ENCODE measurements around the gene LIPC.
A peak's percentile ranks its signal among the peaks of the same experiment; 100 is the strongest.

LIPC gene

GRCh38 chr15:58477170-58477569, 45.4 kb downstream of the LIPC start:
- DNase-seq = no peak

DNA sequence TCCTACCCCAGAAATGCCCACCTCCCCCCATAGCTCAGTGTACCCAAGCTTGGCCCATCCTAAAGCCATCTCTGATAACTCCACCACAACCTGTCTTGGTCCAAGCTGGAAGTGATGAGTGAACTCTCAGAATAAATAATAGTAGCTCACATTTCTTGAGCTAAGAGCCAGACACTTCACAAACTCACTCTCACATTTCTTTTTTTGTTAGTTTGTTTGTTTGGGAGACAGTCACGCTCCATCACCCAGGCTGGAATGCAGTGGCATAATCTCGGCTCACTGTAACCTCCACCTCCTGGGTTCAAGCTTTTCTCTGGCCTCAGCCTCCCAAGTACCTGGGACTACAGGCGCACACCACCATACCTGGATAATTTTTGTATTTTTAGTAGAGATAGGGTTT, 46.2 kb downstream of the LIPC start:
- DNase-seq = no peak

DNA sequence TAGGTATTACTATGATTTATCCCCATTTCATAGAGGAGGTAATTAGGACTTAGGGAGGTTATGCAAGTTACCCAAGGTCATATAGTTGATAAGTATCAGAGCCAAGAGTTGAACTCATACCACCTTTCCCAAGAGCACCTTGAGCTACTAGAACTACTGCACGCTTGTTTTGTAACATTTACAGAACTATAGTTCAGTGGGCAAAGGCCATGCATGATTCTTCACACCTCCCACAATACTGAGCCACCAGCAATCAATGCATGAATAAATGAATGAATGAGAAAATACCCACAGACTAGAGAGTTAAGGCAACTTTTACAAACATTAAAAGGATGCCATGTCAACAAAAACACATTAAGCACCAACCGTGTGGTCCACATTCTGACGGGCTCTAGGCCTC, 46.8 kb downstream of the LIPC start:
- DNase-seq = no peak

DNA sequence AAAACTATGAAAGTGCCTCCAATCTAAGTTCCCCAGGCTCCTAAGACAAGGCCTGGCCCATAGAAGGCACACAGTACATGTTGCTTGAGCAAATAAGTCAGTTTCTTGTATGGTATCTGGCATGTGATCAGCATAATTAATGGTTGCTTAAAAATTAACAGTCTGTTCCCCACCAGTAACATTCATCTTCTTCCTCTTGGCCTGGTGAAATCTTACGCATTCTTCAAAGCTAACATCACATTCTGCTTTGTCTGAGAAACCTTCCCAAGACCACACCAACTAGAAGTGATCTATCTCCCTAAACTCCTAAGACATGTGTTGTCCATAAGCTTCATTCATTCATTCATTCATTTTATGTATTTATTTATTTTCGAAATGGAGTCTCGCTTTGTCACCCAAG, 48.1 kb downstream of the LIPC start:
- no peak for DNase-seq

DNA sequence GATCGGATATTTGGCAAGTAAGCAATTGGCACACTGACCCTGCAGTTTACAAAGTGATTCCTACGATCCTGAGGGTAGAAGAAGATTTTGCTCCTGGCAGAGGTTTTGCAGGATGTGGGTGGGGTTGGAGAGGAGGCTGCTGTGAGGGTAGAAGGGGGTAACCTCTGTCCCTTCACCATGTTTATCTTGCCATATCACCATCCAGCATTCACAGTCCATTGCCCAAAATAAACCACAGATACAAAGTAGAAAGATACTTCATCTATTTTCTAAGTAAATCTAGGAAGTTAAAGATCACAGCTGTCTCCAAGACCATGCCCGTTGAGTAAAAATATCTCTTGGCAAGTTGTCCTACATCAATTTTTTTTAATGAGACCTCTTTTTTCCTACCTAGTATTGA, 51.6 kb downstream of the LIPC start:
- DNase-seq = no peak

GRCh38 chr15:58484791-58485600, 53.2 kb downstream of the LIPC start:
- no peak for DNase-seq

GRCh38 chr15:58486062-58486461, 54.3 kb downstream of the LIPC start:
- DNase-seq = no peak

GRCh38 chr15:58486564-58486963, 54.8 kb downstream of the LIPC start:
- DNase-seq = no peak

DNA sequence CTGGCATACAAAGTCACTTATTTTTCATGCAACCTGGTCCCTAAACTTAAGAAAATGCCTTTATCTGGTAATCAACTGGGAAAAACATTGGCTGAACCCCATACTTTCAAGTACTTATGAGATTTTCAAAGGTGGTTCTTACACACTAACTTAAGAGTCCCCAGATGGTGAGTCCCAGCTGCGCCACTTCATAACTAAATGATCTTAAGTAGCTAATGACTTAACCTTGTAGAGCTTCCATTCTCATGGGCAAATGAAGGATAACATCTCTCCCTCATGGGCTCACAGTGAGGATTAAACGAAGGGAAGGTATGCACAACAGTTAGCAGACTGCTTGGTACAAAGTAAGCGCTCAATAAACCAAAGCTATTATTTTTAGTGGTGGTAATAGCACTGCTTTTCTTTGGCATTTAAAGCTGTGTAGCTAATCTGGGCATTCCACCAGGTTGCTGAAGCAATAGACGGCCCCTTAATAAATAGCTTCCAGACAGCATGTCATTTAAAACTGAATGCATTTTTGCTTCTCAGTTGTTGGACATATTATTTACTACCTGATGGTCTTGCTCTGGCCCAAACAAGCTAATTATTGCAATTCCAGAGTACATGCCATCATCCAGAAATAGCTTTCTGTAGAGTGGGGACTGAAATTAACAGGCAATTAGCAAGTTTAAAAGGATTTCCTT, 55.4 kb downstream of the LIPC start:
- no peak for DNase-seq

DNA sequence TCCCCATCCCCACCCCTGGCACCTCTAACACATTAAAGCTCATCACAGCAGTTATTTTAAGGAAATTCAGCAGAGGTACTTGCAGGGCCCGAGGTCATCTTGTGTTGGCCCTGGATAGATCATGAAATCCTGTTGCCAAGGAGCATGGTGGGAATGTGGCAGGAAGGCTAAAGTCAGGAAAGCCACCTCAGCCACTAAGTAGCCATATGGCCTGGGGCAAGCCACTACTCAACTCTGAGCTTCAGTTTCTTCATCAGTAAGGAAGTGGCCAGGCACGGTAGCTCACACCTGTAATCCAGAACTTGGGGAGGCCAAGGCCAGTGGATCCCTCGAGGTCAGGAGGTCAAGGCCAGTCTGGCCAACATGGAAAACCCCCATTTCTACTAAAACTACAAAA, 55.9 kb downstream of the LIPC start:
- DNase-seq = no peak

DNA sequence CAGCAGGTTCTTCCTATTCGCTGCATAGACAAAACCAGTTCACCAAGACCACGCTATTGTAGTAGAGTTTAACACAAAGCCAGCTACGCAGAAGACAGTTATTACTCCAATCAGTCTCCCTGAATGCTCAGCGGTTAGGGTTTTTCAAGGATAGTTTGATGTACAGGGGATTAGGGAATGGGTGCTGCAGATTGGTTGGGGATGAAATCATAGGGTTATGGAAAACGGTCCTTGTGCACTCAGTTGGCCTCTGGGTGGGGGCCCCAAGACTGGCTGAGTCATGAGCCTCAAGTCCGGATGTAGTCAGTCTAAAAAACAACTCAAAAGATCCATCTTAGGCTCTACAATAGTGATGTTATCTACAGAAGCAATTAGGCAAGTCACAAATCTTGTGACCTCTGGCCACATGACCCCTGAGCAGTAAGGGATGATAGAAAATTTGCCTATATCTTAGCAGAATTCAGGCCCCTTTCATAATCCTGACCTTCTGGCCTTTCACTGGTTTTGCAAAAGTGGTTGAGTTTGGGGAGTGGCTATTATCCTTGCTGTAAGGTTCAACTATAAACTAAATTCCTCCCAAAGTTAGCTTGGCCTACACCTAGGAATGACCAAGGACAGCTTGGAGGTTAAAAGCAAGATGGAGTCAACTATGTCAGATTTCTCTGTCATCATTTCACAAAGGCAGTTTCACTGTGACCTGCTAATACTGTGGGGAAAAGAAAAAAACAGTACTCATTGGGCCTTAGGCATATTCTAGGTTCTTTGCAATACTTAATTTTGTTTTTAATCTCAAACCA, 57.7 kb downstream of the LIPC start:
- no peak for DNase-seq

- DNase-seq = peak; percentile 39
Observed at GRCh38 chr15:58490086-58490887, 58.5 kb downstream of the LIPC start.

GRCh38 chr15:58490888-58491473, 59.2 kb downstream of the LIPC start:
- DNase-seq = no peak

DNA sequence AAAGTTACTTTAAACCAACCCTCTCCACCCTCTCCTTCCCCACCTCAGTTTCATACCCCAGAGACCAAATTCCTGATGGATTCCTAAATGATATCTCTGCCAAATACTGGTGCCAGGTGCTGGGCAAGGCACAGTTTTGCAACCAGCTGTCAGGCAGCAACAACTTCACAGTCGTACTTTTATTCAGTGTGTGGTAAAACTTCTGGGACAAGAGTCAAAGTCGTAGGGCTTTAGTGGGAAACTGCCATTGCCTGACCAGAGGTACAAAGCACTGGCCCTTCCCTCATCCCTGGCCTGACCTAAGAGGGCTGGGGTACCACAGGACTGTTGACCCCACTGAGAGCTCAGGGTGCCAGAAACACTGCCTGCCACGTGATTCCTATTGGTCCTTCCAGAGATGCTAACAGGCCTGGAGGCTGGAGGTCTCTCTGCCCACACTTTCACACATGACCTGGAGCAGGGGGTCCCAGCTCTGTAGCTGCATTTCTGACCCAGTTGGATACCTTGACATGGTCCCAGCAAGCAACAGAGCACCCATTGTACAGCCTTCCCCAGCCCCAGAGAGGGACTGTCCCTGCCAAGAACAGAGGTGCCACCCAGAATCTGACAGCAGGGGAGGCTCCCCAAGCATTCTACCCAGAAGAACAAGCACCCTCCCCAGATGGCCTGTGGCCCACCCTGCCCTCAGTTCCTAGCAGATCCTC, 59.9 kb downstream of the LIPC start:
- DNase-seq = no peak

DNA sequence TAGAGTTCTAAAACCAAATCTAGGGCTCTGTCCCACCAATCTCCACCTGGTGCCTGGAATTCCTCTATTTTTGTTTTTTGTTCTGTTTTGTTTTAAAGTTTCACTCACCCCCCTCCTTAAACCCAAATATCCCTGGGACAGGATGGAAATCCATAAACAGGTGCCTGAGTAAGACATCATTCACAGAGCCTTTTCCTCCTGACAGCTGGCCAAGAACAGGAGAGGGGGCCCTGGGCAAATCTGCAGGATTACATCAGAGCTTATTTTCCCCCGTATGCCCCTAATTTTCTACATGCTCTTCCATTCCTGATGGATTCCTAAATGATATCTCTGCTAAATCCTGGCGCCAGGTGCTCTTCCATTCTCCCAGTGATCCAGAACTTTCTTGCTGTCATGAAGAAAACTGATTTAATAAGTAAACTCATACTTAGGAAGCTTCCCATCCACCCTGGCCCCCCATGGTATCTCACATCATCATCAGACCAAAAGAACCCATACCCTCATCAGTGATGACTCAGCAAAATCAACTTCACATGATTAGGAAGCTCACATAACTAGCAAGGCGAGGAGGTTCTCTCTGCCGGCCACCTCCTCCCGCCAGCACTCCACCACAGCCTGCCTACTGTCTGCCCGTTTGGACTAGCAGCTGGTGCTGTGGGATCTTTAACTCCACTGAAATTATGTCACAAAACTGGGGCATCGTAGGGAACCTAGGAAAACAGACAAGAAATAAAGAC, 61.0 kb downstream of the LIPC start:
- DNase-seq = no peak

- no peak for DNase-seq
Observed at GRCh38 chr15:58494567-58494966, 62.8 kb downstream of the LIPC start.

GRCh38 chr15:58495891-58496408, 64.2 kb downstream of the LIPC start:
- no peak for DNase-seq

GRCh38 chr15:58497046-58497785, 65.4 kb downstream of the LIPC start:
- no peak for DNase-seq

DNA sequence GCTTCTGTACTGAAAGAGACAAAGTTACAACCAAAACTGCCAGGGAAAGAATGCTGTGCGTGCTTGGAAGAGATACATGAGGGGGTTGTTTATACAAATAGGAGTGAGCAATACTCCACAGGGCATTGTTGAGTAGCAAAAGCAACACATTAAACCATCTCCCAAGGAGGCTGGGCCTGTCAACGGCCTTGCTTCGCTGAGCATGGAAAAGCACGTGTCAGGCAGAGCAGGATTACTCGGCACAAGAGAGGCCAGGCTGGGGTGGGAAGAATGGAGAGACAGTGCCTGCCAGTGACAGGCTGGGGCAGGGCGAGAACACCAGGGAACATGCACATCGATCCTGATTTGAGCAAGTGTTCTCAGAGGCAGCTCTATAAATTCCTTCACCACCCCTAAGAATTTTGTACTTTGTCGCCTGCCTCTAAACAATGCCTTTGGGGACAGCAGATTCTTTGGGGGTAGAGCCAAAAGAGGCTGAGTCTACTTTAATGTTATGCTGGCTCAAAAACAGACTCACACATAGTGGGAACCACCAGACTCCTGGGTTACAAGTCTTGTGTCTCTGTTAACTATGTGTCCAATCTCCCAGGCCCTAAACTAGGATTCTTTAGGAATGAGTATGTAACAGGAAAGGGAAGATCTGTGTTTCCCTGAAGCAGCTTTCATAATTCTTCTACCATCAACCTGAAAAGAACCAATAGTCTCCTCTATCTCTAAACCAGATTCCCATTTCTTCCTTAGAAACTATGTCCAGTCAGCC, 67.2 kb downstream of the LIPC start:
- no peak for DNase-seq

All from NCI-H2227 treated with DMSO at 0.1 percent for 48 hours (cell line).